Measurements from ENCODE around the gene MEGF6.

MEGF6 gene

DNA sequence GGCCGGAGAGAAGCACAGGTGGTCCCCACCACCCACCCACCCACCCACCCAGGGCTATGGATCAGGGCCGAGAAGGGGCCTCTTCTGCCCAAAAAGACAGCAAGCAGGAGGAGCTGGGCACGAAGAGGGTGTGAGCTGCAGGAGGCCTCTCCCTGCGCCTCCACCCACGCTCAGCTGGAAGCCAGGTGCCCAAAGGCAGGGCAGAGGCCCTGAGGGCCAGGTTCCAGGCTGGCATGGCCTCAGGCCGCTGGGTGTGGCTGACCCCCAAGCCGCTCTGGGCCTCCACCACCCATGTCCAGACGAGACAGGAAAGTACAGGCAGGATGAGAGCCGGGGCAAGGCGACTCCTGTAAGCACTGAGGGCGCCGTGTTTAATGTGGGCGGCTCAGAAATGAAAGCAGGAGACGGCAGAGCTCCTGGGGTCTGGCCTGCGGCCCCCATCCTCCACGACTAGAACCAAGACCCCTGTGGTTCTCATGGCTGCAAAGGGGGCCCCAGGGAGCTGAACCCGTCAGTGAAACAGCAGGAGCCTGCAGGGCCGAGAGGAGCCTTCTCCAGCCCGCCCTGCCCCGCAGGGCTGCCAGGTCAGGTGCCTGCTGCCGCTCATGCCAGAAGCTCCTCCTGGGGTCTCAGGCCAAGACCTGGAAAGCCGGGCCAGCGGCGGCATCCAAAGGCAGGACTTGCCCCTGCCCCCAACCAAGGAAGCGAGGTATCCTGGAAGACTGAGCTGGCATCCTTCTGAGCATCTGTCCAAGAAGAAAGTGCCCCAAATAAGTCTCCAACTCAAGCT, 56.0 kb downstream of the MEGF6 start:
- DNase-seq (ENCODE audit: low read depth), result no peak

GRCh38 chr1:3553940-3554223, 57.4 kb downstream of the MEGF6 start:
- DNase-seq (ENCODE audit: low read depth), result no peak

- no peak for DNase-seq (ENCODE audit: low read depth)
Measured at GRCh38 chr1:3553166-3553939, 58.0 kb downstream of the MEGF6 start.

DNA sequence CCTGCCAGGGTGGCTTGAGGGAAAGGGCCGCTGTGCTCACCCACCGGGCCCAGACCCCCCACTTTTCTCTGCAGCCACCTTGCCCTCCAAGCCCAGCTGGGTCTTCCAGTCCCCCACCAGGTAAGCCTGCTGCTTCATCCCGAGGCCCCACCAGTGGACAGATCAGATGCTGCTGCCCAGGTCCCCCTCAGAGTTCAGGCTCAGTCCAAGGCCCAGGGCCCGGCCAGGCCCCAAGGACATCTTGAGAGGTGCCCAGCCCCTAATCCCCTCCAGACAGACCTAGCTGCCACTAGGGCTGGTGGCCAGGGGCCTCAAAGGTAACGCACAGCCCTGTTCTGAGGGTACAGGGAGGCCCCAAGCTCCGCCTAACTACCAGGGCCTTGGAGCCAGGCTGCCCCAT, 58.6 kb downstream of the MEGF6 start:
- DNase-seq (ENCODE audit: low read depth), result no peak

GRCh38 chr1:3552176-3552575, 59.1 kb downstream of the MEGF6 start:
- DNase-seq (ENCODE audit: low read depth), result no peak

GRCh38 chr1:3551711-3552110, 59.6 kb downstream of the MEGF6 start:
- no peak for DNase-seq (ENCODE audit: low read depth)

- no peak for DNase-seq (ENCODE audit: low read depth)
Measured at GRCh38 chr1:3551290-3551678, 60.0 kb downstream of the MEGF6 start.

DNA sequence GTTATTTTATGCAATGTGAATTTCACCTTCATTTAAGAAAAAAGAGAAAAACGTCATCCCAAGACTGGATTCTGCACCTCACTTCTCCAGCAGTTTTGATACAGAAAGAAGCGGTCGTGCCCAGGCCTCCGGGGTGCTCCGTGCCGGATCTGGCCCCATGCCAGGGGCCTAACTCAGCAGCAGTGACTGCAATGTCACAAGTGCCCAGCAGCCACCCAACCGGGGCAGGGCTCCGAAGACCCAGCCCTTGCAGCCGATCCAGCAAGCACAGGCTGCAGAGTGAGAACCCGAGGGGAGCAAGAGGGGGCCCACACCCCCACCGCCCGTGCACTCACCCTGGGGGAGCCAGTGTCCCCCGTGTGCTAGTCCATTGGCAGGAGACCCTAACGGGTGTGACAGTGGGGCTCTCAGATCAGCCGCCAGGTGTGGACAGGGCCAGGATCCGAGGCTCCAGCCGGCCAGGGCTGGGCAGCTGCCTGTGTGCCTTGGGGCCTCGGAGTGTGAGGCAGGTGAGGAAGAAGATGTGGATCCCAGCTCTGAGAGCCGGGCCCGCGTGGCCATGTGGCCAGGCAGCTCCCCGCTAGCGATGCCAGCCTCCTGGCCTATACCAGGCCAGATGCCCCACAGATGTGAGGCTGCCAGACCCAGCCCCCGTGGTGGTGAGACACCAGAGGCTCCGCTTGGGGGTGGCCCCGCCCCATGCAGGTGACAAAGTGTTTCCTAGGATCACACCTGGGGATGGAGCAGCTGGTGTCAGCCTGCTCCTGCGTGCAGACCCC, 60.6 kb downstream of the MEGF6 start:
- DNase-seq (ENCODE audit: low read depth), result no peak

GRCh38 chr1:3548895-3549294, 62.4 kb downstream of the MEGF6 start:
- DNase-seq (ENCODE audit: low read depth), result no peak

DNA sequence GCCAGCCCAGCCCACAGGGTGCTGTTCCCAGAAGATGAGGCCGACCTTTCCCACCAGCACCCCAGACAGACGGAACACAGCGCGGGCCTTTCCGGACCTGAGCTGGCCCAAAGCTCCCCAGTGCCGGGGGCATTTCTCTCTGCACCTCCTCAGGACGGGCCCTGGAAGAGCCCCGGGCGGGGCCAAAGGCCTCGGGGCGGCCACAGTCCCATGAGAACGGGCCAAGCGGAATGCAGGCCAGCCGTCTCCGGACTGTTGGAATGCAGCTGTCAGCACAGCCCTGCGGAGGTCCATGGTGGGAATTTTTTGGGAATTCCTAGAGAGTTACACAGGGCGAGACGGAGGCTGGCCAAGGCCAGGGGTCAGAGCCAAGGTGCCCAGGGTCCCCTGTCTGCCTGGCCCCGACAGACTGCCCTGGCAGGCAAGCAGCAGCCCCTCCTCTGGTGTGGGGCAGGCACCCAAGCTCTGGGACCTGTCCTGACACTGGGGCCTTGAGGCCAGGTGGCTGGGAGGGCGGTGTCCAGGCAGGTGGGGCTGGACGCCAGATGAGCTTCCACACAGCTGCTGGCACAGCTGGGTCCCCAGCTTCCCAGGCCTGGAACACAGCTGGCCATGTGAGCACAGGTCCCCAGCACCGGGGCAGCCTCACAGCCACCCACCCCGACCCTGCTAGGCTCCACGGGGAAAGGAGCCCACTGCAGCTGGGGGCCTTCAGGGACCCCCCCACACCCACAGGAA, 63.0 kb downstream of the MEGF6 start:
- DNase-seq (ENCODE audit: low read depth), result no peak

- no peak for DNase-seq (ENCODE audit: low read depth)
Measured at GRCh38 chr1:3547055-3548005, 64.0 kb downstream of the MEGF6 start.

DNA sequence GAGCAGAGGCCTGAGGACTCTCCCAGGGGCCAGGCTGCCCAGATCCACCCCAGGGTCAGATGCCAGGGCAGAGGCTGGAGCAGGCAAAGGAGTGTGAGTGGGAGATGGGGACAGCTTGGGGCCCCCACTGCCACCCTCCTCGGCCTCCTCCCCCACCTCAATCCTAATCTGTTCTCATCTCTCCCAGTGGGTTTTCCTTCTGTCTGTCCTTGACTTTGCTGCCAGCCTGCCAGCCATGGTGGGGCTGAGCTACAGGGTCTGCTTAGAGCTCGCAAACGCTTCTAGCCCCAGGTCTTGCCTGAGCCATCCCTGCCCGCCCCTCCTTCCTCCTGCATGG, 65.3 kb downstream of the MEGF6 start:
- DNase-seq (ENCODE audit: low read depth), result no peak

DNA sequence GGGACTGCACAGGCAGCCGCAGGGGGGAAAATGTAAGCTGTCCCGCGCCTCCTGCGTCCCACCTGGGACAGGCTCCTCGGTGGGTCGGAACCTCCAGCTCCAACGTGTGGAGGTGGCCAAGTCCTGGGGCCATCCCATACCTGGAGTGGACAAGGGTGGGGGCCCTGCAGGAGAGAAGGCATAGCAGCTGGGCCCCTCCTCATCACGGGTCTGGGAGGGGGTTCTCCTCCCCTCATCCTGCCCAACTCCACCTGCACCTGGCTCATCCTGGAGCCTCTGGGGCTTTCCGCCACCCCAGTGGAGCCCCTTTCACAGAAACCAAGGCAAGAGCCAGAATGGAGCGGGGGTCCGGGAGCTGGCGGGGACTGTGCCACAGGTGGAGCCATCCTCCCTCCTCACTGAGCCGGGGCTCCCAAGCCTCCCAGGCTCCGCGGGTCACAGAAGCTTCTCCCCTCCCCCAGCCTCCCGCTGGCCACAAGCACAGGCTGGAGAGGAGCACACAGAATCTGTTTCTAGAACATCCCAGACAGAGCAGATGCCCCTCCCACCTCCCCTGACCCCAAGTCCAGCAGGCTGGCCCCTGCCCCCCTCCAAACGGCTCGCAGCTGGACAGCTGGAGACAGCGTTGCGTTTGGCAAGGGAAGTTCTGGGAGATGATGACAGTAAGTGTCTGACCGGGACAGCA, 65.8 kb downstream of the MEGF6 start:
- DNase-seq (ENCODE audit: low read depth), result no peak

GRCh38 chr1:3544040-3544977, 67.0 kb downstream of the MEGF6 start:
- DNase-seq (ENCODE audit: low read depth), result no peak

GRCh38 chr1:3543076-3544039, 68.0 kb downstream of the MEGF6 start:
- DNase-seq (ENCODE audit: low read depth), result peak; percentile 93

- DNase-seq (ENCODE audit: low read depth), result no peak
Measured at GRCh38 chr1:3542676-3543075, 68.6 kb downstream of the MEGF6 start.

DNA sequence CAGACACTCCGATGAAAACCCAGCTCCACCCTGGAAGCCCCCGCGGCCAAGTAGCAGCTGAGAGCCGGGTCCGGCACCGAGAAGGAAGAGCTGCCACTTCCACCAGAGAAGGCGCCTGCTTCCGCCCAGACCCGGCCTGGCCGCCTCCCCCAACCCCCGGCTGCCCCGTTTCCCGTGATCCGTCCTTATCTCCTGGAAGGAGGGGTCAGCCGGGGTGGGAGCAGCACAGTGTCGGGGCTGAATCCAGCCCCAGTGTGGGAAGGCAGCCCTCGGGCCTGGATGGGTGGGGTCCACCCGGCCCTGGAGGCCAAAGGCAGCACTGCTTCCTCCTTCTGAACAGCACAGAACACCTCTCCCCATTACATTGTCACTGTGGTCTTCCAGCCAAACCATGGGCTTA, 69.4 kb downstream of the MEGF6 start:
- DNase-seq (ENCODE audit: low read depth), result no peak

GRCh38 chr1:3541465-3541864, 69.8 kb downstream of the MEGF6 start:
- no peak for DNase-seq (ENCODE audit: low read depth)

Data from stromal cell of bone marrow (primary cell).